LNCAP (cell line): Measurements from ENCODE around the gene RPS6KA5.

ENCODE experiments used
- TF ChIP-seq, protein P1 (sequence below): fragments of 450-650 bp; IDR thresholded peaks from 2 replicates; pipeline ENCODE4 v1.5.1; 2017; ENCODE audit warnings: mild to moderate bottlenecking

RPS6KA5 gene

DNA sequence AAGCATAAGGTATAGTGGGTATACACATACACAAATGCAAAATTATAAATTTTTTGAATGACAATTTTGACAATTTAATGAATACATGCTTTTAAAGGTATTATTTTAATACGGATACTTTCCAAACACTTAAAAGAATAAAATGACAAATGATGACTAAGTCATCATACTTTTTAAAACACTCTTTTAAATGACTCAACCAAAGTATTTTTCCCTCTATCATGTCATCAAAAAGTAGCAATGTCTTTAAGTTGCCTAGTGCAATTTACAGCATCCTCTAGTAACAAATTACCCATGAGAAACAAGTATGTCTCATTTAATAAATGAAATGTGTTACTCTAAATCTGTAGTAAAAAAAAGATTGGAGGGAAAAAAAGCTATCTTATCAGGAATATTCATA lies 73.3 kb downstream of the RPS6KA5 start:
- TF ChIP-seq, protein P1, sequence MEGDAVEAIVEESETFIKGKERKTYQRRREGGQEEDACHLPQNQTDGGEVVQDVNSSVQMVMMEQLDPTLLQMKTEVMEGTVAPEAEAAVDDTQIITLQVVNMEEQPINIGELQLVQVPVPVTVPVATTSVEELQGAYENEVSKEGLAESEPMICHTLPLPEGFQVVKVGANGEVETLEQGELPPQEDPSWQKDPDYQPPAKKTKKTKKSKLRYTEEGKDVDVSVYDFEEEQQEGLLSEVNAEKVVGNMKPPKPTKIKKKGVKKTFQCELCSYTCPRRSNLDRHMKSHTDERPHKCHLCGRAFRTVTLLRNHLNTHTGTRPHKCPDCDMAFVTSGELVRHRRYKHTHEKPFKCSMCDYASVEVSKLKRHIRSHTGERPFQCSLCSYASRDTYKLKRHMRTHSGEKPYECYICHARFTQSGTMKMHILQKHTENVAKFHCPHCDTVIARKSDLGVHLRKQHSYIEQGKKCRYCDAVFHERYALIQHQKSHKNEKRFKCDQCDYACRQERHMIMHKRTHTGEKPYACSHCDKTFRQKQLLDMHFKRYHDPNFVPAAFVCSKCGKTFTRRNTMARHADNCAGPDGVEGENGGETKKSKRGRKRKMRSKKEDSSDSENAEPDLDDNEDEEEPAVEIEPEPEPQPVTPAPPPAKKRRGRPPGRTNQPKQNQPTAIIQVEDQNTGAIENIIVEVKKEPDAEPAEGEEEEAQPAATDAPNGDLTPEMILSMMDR = no peak

DNA sequence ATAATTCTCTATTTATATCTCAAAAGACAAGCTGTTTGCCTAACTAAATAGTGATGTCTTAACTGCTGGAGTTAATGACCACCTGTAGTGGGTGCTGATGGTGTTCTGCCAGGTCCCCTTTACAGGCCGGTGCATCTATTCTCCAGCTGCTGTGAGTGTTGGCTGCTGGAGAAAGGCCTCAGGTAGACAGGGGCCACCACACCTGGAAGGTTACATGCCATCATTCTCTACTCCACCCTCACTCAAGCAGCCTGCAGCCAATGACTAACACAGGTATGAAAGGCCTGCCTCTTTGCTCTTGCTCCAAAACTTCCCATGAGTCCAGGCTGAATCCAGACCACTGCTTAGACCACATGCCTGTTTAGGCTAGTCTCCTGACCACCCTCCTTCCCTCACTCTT lies 73.9 kb downstream of the RPS6KA5 start:
- TF ChIP-seq, protein P1 = no peak

DNA sequence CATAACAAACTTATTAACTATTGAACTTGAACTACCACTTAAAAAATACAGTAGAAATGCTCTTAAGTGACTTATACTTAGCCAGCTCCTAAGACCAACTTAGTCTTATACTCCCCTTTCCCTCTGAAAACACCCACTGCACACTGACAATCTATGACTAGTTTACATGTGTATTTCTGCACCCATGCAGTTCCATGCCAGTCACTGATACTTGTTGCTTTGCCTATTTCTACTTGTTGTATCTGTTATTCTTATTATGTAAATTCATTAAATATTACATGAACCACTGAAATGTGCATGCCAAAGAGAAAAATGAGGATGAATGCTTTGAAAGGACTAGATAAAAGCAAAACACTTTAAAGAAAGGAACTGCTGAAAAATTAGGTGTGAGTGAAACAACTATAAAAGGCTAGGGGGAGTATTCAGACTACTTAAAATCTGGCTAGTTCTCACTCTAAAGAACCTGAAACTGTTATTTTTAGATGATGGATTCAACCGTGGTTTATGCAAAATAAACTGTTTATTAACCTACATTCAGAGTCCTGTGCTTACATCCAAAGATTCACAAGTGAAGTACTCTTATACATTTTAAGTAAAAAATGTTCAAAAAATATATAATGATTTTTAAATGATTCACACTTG lies 74.7 kb downstream of the RPS6KA5 start:
- TF ChIP-seq, protein P1 = no peak

DNA sequence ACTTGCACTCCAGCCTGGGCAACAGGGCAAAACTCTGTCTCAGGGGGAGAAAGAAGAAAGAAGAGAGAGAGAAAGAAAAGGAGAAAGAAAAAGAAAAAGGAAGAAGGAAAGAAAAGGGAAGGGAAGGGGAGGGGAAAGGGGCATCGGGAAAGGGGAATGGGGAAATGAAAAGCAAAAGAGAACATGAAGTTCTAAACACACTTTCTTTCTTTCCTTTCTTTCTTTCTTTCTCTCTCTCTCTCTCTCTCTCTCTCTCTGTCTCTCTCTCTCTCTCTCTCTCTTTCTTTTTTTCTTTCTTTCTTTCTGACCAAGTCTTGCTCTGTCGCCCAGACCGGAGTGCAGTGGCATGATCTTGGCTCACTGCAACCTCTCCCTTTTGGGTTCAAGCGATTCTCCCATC lies 76.9 kb downstream of the RPS6KA5 start:
- TF ChIP-seq, protein P1 = no peak

DNA sequence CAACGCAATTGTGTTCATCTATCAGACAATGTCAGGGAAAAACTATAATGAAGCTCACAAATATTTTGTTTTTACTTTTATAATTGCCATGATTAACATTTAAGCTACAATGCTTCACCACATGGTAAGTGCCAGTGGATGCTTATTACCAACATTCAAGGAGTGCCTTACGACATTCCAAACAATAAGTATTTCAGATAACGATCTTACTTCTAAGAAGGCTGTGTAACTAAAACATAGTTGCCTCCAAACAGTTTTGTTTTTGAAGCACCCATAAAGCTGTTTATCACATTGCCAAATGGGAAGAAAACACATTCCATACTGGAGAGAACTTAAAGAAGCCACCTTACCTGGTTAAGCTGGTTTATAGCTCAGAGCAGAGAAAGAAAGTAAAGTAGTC lies 78.8 kb downstream of the RPS6KA5 start:
- TF ChIP-seq, protein P1 = no peak

DNA sequence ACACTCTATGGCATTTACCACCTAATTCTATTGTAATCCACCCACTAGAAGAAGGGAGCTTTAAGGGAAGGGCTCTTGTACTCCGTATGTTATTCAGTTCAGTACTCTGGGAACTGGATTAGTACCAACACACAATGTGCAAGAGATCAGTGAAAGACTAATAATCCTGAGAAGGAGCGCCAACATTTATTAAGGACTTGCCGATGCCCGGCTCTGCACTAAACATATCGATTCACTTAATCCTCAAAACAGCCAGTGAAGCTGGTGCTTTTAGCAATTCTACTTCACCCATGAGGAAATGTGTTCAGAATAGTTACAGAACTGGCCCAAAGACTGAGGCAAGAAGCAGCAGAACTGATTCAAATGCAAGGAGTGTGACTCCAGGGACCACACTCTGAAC lies 80.9 kb downstream of the RPS6KA5 start:
- TF ChIP-seq, protein P1 = no peak

DNA sequence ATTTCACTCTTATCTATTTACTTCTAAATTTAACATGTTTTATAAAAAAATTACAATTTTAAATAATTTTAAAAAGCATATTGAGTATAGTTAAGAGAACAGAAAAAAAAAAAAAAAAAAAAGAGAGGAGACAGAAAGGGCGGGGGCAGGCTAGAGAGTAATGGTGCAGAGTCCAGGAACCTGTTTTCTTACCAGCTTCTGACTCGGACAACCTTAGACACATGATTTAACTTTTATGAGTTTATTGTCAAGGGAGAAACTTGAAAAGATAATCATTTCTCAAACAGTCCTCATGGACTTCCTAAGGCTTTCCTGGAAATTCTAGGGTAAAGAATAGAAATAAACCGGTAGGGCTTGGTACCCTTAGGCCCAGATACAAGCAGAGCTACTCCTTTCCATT lies 84.3 kb downstream of the RPS6KA5 start:
- TF ChIP-seq, protein P1 = no peak

DNA sequence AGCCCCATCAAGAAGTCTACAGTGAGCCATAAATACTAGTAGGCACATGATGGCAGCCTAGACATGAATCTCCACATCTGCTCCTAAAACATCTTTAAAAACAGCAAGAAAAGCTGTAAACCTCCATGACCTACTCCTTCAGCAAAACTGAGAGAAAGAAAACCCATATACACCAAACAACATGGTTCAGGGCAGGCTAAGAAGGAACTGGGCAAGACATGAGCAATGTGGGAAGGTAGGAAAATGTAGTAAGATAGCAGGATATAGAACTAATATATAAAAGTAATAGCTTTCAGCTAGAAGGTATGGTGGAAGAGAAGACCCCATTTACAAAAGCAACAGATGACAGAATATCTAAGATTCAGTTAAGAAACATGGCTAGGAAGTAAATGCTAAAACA lies 88.8 kb downstream of the RPS6KA5 start:
- TF ChIP-seq, protein P1 = no peak
